GM12878 (cell line): ENCODE data around the gene ZFC3H1. TPM values are rescaled to one million over a fixed set of nuclear protein-coding genes. Genes with fewer than 3 reads are reported as not detected.

Experiments
- ATAC-seq: fragments of 200-7000 bp; cut with Tn5 transposase; 3 replicates; pipeline ENCODE4 v1.9.1; 2020; ENCODE audit warnings: mild to moderate bottlenecking, moderate library complexity
- BruUV-seq: library from RNA; stranded (reverse); fragments of 400-500 nt; replicated peaks from 2 replicates; lab custom pipeline; 2021; lab: Mats Ljungman, UMichigan
- CTCF ChIA-PET: fragments of 300-600 bp; sonication (Branson Sonifier 250); formaldehyde crosslinking; extraction: SDS; loops from one replicate; lab custom pipeline; 2021; ENCODE audit warnings: inconsistent platforms; lab: Yijun Ruan, JAX
- POLR2A ChIA-PET: fragments of 350-600 bp; formaldehyde crosslinking; extraction: SDS; loops from one replicate; lab custom pipeline; 2021; ENCODE audit warnings: inconsistent platforms; lab: Charles Lee
- RAD21 ChIA-PET: fragments of 300-600 bp; sonication (Branson Sonifier 250); formaldehyde crosslinking; loops from one replicate; lab custom pipeline; 2023; ENCODE audit warnings: antibody characterized with exemption; ENCODE audit not compliant: unreplicated experiment; lab: Charles Lee
- SMC1A ChIA-PET: fragments of 300-600 bp; sonication (Branson Sonifier 250); formaldehyde crosslinking; loops from one replicate; lab custom pipeline; 2023; ENCODE audit not compliant: unreplicated experiment, uncharacterized antibody; lab: Charles Lee
- DNase-seq: peaks from one replicate; pipeline ENCODE4 v3.0.0-alpha.2; 2011; ENCODE audit warnings: low read depth, low spot score
- FAIRE-seq: peaks from 3 replicates; lab custom pipeline; 2011; peaks lifted over from hg19 to GRCh38; lab: Jason Lieb, UNC
- H2AFZ ChIP-seq: 2 replicates; pipeline ENCODE4 v1.6.0; 2011; ENCODE audit warnings: low read depth, low read length, control low read depth; ENCODE audit not compliant: control insufficient read depth
- H3K27ac ChIP-seq: 2 replicates; pipeline ENCODE4 v1.5.1; 2011; ENCODE audit warnings: control low read depth; ENCODE audit not compliant: control insufficient read depth, insufficient read depth
- H3K27me3 ChIP-seq, 2 experiments: replicated peaks in 1 of 2; 2 replicates each; pipeline versions ENCODE4 v1.6.0 to v1.6.1; 2011; ENCODE audit warnings: low read length in 1 of 2; ENCODE audit not compliant: control insufficient read depth in 2 of 2, insufficient read depth in 2 of 2
- H3K36me3 ChIP-seq, 2 experiments: 2 replicates each; pipeline ENCODE4 v1.5.1; 2011; ENCODE audit warnings: low read length in 1 of 2; ENCODE audit not compliant: control insufficient read depth in 2 of 2, insufficient read depth in 2 of 2
- H3K4me1 ChIP-seq: 2 replicates; pipeline ENCODE4 v1.6.1; 2011; ENCODE audit warnings: mild to moderate bottlenecking, low read length, moderate library complexity, mixed read lengths; ENCODE audit not compliant: control insufficient read depth, insufficient read depth
- H3K4me2 ChIP-seq: 2 replicates; pipeline ENCODE4 v1.6.0; 2011; ENCODE audit warnings: control low read depth; ENCODE audit not compliant: control insufficient read depth, insufficient read depth
- H3K4me3 ChIP-seq: fragments of 200-600 bp; sonication (generic); 2 replicates; pipeline ENCODE4 v1.5.1; 2016
- H3K79me2 ChIP-seq: 2 replicates; pipeline ENCODE4 v1.6.0; 2011; ENCODE audit warnings: low read length; ENCODE audit not compliant: control insufficient read depth, insufficient read depth
- H3K9ac ChIP-seq: 2 replicates; pipeline ENCODE4 v1.8.0; 2011; ENCODE audit warnings: low read length, control low read depth, mixed read lengths; ENCODE audit not compliant: control insufficient read depth, insufficient read depth
- H3K9me3 ChIP-seq: replicated peaks from 3 replicates; pipeline ENCODE4 v1.5.1; 2011; ENCODE audit warnings: mild to moderate bottlenecking, low read length; ENCODE audit not compliant: control insufficient read depth, insufficient read depth
- H4K20me1 ChIP-seq: 2 replicates; pipeline ENCODE4 v1.6.0; 2011; ENCODE audit not compliant: control insufficient read depth, insufficient read depth
- BCL3 ChIP-seq: IDR thresholded peaks from 2 replicates; pipeline ENCODE4 v1.6.1; 2011; ENCODE audit warnings: borderline replicate concordance, low read depth, mild to moderate bottlenecking, moderate library complexity, low read length; ENCODE audit not compliant: insufficient read depth, poor library complexity, severe bottlenecking
- CUX1 ChIP-seq: IDR thresholded peaks from 2 replicates; pipeline ENCODE4 v1.6.1; 2012; ENCODE audit warnings: improper control_type of control experiment, low read depth, low read length; ENCODE audit not compliant: insufficient replicate concordance
- NR2C2 ChIP-seq: IDR thresholded peaks from 2 replicates; pipeline ENCODE4 v1.6.1; 2011; ENCODE audit warnings: borderline replicate concordance, low read depth; ENCODE audit not compliant: control insufficient read depth, insufficient read length
- PML ChIP-seq: IDR thresholded peaks from 2 replicates; pipeline ENCODE4 v1.6.1; 2012; ENCODE audit warnings: low read length, inconsistent platforms
- RAD51 ChIP-seq: fragments of 450-650 bp; IDR thresholded peaks from 2 replicates; pipeline ENCODE4 v1.6.1; 2016; ENCODE audit warnings: moderate library complexity, mild to moderate bottlenecking, inconsistent platforms
- ZNF217 ChIP-seq: fragments of 450-650 bp; IDR thresholded peaks from 2 replicates; pipeline ENCODE4 v1.6.1; 2017; ENCODE audit warnings: antibody characterized with exemption, mild to moderate bottlenecking
- WGBS: methylation state at CpG from one replicate; pipeline ENCODE4 v1.1.6; 2016; ENCODE audit warnings: low lambda C conversion rate; ENCODE audit not compliant: insufficient replicate concordance, insufficient coverage; ENCODE audit errors: missing lambda C conversion rate; 5-methylcytosine and 5-hydroxymethylcytosine counted together
- in situ Hi-C: fragments of 300-500 bp; cut with MboI; formaldehyde crosslinking; loops from 9 replicates; pipeline ENCODE4 v1.14.3; 2018; ENCODE audit warnings: mixed read lengths
- intact Hi-C: fragments of 100-400 bp; cut with micrococcal nuclease; formaldehyde crosslinking; loops from one replicate; pipeline ENCODE4 v1.14.2; 2022; ENCODE audit not compliant: unreplicated experiment
- polyA plus RNA-seq, 11 experiments: library from polyadenylated mRNA; depleted of rRNA in 4 of 11; unstranded in 6 of 11; stranded (reverse) in 5 of 11; fragments of >200 nt; fragmentation: Nextera tagmentation in 4 of 11; fragmentation: Illumina TruSeq in 1 of 11; extraction: Ambion mirVana in 4 of 11; extraction: Trizol in 1 of 11; gene quantifications; 1 replicate in 1 of 11; 2 replicates in 10 of 11; pipeline versions ENCODE4 v1.2.1 to v1.2.3, GENCODE V29; 2011 to 2016; ENCODE audit warnings: inconsistent platforms in 2 of 11, missing spikeins in 2 of 11, low read depth in 1 of 11
- total RNA-seq, 4 experiments: library from RNA; depleted of rRNA in 3 of 4; stranded (reverse); fragments of >200 nt in 3 of 4; fragmentation: Illumina TruSeq in 1 of 4; extraction: Trizol in 1 of 4; gene quantifications; 2 replicates each; pipeline versions ENCODE4 v1.2.1 to v1.2.3, GENCODE V29; 2013 to 2021
- TF ChIP-seq, protein P1 (sequence below): fragments of 450-650 bp; IDR thresholded peaks from 2 replicates; pipeline ENCODE4 v1.6.1; 2016; ENCODE audit warnings: mild to moderate bottlenecking, moderate library complexity, borderline replicate concordance
- TF ChIP-seq, protein P2 (sequence below): fragments of 450-650 bp; IDR thresholded peaks from 2 replicates; pipeline ENCODE4 v1.6.1; 2017; ENCODE audit warnings: borderline replicate concordance

Gene ZFC3H1
- total and polyA plus RNA-seq, 10 of the 15 experiments (the other 5 are each of a cell fraction or from before 2014, with no cell fraction given) = 11.2 to 88.7 (median 25.9) TPM

GRCh38 chr12:71610031-71610795 lies 53.4 kb downstream of the ZFC3H1 start:
- CTCF ChIA-PET = interaction anchor here (1.0 kb wide), 1 partner anchor 26 kb away, joined by 3 read pairs; no protein-coding TSS in a partner anchor
- no peak for FAIRE-seq
- Histone ChIP-seq H3K4me3 (no peak overlapping the region), H3K4me1 (no peaks in the 10 kb centered on the region), H3K4me2 (no peak overlapping the region), H2AFZ (no peak overlapping the region), H3K79me2 (no peaks in the 10 kb centered on the region), H4K20me1 (no peaks in the 10 kb centered on the region), H3K9me3 (no peaks in the 10 kb centered on the region), H3K27me3 (no peaks in the 10 kb centered on the region), H3K27ac (no peak overlapping the region), H3K36me3 (peaks cover 0 to 26% of the 10 kb centered on the region in 2 experiments; a peak in 3 of 4 replicates), H3K9ac (no peak overlapping the region)
- intact Hi-C loops (no loop called here), in situ Hi-C loops (no loop called here)
- RAD21 ChIA-PET = no interaction called here
- no peak for ATAC-seq
- SMC1A ChIA-PET = no interaction called here
- DNase-seq = no peak
- BruUV-seq = no TSS peak
- 92% methylated on average over 6 of the region's 6 CpGs for WGBS
- POLR2A ChIA-PET = no interaction called here
- TF ChIP-seq CUX1 (no peak), ZNF217 (no peak), BCL3 (no peak), PML (no peak), RAD51 (no peak), NR2C2 (no peak)
- TF ChIP-seq, protein P1, sequence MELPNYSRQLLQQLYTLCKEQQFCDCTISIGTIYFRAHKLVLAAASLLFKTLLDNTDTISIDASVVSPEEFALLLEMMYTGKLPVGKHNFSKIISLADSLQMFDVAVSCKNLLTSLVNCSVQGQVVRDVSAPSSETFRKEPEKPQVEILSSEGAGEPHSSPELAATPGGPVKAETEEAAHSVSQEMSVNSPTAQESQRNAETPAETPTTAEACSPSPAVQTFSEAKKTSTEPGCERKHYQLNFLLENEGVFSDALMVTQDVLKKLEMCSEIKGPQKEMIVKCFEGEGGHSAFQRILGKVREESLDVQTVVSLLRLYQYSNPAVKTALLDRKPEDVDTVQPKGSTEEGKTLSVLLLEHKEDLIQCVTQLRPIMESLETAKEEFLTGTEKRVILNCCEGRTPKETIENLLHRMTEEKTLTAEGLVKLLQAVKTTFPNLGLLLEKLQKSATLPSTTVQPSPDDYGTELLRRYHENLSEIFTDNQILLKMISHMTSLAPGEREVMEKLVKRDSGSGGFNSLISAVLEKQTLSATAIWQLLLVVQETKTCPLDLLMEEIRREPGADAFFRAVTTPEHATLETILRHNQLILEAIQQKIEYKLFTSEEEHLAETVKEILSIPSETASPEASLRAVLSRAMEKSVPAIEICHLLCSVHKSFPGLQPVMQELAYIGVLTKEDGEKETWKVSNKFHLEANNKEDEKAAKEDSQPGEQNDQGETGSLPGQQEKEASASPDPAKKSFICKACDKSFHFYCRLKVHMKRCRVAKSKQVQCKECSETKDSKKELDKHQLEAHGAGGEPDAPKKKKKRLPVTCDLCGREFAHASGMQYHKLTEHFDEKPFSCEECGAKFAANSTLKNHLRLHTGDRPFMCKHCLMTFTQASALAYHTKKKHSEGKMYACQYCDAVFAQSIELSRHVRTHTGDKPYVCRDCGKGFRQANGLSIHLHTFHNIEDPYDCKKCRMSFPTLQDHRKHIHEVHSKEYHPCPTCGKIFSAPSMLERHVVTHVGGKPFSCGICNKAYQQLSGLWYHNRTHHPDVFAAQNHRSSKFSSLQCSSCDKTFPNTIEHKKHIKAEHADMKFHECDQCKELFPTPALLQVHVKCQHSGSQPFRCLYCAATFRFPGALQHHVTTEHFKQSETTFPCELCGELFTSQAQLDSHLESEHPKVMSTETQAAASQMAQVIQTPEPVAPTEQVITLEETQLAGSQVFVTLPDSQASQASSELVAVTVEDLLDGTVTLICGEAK = no peak
- TF ChIP-seq, protein P2, sequence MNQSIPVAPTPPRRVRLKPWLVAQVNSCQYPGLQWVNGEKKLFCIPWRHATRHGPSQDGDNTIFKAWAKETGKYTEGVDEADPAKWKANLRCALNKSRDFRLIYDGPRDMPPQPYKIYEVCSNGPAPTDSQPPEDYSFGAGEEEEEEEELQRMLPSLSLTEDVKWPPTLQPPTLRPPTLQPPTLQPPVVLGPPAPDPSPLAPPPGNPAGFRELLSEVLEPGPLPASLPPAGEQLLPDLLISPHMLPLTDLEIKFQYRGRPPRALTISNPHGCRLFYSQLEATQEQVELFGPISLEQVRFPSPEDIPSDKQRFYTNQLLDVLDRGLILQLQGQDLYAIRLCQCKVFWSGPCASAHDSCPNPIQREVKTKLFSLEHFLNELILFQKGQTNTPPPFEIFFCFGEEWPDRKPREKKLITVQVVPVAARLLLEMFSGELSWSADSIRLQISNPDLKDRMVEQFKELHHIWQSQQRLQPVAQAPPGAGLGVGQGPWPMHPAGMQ = no peak
